DND-41 (cell line): ENCODE results near the gene RAE1.

Experiments used
- EZH2 ChIP-seq: IDR thresholded peaks from 3 replicates; pipeline ENCODE4 v1.6.1; 2012; ENCODE audit warnings: borderline replicate concordance, low read depth, mild to moderate bottlenecking, moderate library complexity, low read length, inconsistent platforms; ENCODE audit not compliant: severe bottlenecking
- TF ChIP-seq, protein P1 (sequence below): IDR thresholded peaks from 2 replicates; pipeline ENCODE4 v1.5.1; 2012; ENCODE audit warnings: borderline replicate concordance, low read length, moderate library complexity, mild to moderate bottlenecking; ENCODE audit not compliant: poor library complexity, severe bottlenecking; ENCODE audit errors: extremely low read depth

- TF ChIP-seq, protein P1, sequence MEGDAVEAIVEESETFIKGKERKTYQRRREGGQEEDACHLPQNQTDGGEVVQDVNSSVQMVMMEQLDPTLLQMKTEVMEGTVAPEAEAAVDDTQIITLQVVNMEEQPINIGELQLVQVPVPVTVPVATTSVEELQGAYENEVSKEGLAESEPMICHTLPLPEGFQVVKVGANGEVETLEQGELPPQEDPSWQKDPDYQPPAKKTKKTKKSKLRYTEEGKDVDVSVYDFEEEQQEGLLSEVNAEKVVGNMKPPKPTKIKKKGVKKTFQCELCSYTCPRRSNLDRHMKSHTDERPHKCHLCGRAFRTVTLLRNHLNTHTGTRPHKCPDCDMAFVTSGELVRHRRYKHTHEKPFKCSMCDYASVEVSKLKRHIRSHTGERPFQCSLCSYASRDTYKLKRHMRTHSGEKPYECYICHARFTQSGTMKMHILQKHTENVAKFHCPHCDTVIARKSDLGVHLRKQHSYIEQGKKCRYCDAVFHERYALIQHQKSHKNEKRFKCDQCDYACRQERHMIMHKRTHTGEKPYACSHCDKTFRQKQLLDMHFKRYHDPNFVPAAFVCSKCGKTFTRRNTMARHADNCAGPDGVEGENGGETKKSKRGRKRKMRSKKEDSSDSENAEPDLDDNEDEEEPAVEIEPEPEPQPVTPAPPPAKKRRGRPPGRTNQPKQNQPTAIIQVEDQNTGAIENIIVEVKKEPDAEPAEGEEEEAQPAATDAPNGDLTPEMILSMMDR: no peak
- TF ChIP-seq EZH2: no peak
Observed at GRCh38 chr20:57391439-57392301, 40.6 kb downstream of the RAE1 start.
